MV-4-11 (cell line): ENCODE results near the gene SUN5.
"Not testable (repeated sequence)": the region's sequence is repeated elsewhere in the genome, so short reads cannot be mapped to it uniquely, and the experiment has no call there.

Experiments used
- DNase-seq: peaks from one replicate; lab custom pipeline; 2025; lab: John Stamatoyannopoulos, UW

The SUN5 gene

DNA sequence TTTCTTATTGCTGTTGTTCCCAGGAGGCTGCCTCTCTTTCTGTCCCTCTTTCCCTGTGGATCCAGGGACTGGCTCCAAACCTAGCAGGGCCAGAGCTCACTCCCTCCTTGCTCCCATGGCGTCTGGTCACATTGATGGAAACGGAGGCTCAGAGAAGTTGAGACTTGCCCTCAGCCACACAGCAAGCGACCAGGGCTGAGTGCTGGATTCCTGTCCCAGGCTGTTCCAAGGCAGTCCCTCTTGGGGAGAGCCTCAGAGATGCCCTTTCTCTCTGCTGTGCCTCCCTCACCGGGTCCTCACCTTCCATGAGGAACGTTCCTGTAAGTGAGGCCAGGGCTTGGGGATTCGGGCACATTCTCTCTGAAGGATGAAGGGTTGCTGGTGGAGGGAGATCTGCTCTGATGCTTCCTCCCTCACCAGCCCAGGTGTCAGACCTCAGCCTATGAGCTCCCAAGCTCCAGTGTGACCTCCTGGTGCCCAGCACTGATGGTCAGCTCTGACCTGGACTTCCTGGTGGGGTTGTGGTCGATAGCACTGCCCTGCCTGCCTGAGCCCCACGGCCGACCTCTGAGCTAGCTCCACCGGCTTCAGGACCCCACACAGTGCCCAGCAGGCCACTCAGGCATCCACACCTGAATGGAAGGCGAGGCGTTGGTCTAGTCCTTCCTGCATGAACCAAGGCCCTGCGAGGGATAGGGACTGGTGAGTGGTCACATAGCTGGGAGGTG lies 26.8 kb downstream of the SUN5 start:
- DNase-seq: no peak

DNA sequence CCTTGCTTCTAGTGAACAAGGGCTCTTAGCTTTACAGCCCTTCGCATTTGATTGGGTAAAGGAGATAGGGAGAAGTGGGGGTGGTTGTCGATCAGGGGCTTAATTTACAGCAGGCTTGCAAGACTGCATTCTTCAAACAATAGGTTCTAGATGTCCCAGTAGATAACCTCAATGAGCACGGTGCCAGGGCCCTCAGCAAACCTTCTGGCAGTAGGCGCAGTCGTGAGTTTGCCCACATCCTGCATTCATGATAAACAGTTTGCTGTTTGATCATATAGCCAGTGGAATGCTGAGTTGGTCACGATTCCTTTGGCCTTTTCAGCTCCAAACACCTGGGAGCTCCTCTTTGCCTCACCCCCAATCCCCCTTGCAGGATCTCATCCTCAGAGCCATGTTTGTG lies 27.5 kb downstream of the SUN5 start:
- DNase-seq: no peak

DNA sequence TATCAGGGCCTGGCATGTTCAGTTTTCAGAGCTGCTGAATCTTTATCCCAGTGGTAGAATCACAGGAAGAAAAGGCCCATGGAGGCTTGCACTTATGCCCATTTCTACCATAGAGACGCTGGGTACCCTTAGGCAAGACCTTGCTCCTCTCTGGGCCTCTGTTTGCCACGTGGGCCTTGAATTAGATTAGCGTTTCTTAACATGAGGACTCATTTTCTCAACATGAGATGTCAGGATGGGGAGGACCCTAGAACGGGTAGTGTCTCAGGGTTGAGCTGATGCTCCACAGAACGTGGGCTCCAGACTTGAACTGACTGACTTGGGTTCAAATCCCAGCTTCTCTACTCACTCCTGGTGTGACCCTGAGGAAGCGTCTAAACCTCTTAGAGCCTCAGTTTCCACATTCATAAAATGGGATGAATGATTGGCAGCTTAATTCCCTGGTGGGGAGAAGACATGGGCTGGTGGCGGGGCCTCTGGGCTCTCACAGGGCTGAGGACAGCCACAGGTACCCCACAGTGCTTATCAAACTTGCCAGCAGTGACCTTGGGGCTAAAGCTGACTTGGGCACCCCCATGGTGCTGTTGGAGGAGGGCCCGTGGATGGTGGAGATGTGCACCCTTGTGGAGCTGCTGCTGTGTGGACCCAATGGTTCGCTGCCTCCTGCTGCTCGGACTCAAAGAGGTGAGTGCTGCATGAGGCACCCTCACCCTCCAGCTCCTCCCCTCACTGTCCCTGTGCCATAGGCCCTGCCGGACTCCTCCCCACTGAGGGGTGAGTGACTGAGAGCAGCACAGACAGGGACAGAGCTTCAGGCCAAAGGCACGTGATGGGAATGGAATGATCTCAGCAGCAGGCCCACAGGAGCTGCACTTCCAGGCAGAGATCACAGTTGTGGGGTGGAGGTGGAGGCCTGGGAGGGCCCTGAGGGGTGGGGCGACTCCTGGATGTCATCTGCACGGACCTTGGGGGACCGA lies 28.2 kb downstream of the SUN5 start:
- no peak for DNase-seq

DNA sequence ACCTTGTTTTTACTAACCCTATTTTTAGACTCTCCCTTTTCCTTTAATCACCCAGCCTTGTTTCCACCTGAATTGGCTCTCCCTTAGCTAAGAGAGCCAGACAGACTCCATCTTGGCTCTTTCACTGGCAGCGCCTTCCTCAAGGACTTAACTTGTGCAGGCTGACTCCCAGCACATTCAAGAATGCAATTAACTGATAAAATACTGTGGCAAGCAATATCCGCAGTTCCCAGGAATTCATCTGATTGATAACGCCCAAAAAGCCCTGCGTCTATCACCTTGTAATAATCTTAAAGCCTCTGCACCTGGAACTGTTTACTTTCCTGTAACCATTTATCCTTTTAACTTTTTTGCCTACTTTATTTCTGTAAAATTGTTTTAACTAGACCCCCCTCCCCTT lies 29.1 kb downstream of the SUN5 start:
- DNase-seq: not testable (repeated sequence)

DNA sequence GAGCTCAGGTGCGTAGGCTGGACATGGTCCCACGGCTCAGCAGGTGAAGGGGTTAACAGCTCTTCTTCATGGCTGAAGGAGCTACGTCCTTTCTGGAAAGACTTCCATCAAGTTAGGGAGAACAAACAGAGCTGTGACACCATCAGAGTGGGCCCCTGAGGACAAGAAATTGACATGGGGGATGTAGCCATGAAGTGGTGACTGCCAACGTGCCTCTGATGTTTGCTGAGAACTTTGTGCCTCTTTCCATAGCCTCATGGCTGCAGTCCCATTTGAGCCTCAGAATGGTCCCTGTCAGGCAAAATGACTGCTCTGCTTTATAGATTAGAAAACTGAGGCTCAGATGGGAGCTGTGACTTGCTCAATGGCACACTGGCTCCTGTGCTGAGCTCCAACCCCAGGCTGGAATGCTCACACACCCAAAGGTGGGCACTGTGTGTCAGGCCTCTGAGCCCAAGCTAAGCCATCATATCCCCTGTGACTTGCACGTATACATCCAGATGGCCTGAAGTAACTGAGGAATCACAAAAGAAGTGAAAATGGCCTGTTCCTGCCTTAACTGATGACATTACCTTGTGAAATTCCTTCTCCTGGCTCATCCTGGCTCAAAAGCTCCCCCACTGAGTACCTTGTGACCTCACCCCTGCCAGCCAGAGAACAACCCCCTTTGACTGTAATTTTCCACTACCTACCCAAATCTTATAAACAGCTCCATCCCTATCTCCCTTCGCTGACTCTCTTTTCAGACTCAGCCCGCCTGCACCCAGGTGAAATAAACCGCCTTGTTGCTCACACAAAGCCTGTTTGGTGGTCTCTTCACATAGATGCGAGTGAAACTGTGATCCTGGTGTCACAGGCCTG lies 29.8 kb downstream of the SUN5 start:
- DNase-seq: not testable (repeated sequence)

DNA sequence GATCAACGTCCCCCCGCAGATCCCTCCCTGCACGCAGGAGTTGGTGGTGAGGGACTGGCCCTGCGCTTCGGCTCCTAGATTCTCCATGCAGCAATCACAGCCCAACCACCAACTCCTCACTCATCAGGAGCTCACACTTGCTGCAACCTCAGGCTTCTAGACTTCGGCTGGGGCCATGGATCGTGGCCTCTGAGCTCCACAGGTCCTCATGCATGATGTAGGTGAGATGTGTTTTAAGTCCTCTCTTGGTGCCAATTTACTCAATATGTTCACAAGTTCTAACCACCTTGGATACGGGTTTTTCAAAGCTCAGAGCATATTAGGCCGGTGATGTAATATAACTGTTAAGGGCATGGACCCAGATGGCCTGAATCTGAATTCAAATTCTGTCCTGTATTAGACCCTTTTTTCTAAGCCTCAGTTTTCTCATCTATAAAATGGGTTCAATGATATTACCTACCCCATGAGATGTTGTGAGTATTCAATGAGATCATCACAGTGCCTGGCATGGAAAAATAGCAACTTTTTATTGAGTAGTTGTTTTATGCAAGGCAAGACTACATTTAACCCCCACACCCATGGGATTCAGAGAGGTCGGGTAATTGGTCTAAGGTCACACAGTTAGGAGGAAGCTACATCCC lies 31.0 kb downstream of the SUN5 start:
- DNase-seq: no peak

DNA sequence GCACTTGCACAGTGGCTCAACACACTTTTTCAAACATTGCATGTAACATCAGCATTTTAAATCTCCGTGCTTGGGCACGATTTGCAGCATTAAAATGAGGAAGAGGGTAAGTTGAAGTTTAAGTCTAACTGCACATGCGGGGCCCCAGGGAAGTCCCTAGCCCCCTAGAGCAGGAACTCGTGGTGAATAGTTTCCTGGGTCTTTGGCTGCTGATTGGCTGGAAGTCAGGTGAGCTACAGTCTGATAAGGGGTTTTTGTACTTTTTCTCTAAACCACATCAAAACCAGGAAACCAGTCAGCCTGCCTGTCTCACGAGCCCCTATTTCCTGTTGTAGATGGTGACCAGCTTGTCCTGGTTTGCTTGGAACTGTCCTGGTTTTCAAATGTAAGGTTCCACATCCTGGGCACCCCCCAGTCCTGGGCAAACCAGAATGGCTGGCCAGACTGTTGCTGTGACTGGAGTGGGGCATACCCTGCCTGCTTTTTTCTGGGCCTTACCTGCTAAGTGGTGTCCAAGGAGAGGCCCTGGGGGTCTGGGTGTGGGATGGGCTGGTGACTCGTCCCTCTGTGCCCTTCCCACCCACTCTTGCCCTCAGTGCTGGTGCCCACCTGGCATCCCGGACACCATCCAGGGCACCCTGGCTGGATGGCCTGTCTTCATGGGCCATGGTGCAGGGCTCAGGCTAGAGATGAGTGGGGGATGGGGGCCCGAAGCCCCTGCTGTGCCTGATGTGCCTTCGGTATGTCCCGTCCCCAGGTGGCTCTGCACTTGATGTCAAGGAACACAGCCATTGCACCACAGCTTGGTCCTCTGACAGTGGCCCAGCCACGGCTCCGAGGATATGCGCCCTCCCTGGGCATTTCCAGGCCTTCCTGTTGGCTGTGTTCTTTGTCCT lies 31.8 kb downstream of the SUN5 start:
- peak; percentile 95 for DNase-seq

DNA sequence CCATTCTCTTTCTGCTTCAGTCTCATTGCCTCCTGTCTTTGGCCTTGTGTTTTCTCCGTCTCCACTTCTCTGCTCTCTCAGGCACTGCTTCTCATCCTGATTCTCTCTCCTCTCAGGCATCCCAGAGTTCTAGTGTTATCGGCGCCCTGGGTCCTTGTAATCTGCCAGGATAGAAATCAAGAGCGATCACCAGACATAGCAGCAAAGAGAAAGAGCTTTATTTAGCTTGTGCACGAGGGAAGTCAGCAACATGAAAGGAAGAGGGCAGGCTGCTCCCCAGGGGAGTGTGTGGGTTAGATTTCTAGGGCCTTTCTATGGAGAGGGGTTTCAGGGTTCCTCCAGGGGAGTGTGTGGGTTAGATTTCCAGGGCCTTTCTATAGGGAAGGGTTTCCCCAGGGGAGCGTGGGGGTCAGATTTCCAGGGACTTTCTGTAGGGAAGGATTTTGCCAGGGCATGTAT lies 32.5 kb downstream of the SUN5 start:
- peak; percentile 15 for DNase-seq

DNA sequence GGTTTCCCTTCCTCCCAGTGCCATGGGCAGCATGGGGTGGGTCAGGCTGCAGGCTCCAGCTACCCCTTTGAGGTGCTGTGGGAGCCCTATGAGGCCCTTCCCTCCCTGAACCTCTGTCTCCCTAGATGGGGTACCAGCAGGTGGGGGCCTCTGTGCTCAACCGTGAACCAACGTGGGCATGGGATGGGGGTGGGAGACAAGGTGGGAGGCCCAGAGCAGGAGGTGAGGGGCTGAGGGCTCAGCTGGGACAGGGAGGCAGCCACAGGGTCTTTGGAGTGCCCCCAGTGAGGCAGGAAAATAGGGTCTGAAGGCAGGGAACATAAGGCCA lies 33.3 kb downstream of the SUN5 start:
- no peak for DNase-seq

DNA sequence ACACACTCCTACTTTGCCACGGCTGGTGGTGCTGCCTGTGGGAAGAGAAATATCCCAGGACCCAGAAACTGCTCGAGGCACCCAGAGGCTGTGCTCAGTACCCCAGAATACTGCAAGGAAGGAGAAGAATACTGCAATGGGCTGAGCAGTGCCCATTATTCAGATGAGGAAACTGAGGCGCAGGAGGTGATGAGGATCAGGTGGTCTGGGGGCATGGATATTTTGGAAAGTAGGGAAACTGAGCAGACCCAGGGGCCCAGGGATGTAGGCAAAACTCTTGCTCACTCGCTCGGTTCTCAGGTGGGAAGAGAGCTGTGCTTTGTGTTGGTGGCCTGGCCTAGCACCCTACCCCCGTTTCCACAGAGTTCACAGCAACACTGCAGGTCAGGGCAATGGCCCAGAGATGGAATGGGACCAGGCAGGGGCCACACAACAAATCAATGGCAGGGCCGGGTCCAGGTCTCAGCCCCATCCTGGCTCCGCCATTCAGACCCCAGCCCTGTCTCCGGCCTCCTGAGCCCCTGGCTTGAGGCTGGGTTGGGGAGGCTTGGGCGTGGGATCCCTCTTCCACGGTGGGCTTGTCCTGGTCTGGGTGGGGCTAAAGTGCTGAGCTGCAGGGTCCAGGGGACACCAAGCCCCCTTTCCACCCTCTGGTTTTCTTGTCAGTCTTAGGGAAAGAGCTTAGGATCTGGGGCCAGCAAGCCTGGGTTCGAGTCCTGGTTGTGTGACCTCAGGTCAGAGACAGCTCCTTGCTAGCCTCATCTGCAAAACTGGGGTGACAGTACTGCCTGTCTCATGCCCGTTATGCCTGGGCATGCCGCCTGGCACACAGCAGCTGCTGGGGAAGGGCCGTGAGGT lies 33.9 kb downstream of the SUN5 start:
- no peak for DNase-seq

DNA sequence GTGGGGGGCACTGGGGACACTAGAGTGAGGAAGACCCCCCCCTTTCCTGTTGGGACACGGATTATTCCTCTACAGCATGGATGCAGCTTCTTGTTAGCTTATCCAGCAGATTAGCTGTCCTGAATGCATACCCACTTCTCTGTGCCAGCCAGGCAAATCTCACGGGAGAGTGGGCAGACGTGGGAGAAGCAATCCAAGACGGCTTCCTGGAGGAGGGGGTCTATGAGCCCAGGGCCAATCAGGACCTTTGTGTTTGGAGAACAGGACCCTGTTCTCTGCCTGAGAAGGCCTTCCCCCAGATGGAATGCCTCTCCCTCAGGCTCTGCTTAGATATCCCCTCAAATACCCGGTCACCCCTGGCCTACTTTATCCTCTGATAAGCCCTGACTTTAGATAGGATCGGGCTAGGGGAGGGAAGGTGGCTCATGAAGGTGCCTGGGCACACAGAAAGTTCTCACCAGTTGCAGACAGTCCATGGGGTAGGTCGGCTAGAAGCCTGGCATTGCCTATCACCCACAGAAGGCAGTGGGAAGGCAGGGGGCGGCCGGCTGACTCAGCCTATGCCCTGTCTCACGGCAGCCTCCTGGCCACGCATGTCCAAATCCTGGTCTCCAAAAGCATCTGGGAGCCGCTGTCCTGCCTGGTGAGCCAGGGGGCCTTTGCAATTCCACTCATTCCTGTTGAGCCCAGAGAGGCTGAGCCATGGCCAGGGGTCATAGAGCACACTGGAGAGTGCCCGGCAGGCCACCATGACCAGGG lies 34.7 kb downstream of the SUN5 start:
- no peak for DNase-seq

DNA sequence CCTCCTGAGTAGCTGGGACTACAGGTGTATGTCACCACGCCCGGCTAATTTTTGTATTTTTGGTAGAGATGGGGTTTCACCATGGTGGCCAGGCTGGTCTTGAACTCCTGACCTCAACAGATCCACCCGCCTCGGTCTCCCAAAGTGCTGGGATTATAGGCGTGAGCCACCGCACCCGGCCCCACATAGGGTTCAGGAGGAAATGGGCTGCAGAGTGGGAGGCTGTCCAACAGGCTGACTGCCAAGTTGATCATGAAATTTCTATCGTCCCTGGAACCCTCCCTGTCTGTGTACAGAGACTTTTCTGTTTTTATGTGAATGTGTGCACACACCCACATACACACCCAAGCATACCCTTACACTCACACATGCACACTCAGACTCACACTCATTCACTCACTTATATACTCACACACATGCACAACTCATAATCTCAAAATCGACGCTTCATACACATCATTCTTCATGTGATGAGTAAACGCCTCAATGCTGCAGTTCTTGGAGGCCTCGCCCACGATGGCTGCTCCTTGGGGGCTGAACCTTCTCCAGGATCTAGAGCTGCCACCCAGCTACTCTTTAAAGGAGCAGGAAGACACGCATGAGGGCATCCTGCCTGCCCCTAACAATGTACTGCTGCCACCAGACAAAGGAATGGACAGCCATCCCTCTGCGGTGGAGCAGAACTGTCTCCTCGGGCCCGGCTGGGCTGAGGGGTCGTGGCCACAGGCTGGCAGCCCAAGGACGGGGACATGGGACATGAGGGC lies 35.6 kb downstream of the SUN5 start:
- no peak for DNase-seq

DNA sequence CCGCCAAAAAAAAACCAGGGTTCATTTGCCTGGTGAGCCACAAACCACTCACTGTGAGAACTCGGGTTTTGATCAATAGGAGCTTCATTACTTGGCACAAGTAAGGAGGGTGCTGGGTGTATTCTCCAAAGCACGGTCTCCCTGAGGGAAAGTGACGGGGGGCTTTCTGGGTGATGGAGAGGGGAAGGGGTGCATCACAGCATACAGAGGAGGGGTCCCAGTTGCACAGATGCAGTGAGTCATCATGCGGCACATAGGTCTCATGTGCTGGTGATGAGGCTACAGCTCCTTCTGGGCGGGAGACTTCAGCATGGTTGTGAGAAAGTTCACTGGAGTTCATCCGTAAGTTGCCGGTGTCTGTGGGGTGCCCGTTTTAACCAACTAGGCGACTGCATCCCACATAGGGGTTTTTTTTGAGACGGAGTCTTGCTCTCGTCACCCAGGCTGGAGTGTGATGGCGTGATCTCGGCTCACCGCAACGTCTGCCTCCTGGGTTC lies 36.2 kb downstream of the SUN5 start:
- peak; percentile 9 for DNase-seq

DNA sequence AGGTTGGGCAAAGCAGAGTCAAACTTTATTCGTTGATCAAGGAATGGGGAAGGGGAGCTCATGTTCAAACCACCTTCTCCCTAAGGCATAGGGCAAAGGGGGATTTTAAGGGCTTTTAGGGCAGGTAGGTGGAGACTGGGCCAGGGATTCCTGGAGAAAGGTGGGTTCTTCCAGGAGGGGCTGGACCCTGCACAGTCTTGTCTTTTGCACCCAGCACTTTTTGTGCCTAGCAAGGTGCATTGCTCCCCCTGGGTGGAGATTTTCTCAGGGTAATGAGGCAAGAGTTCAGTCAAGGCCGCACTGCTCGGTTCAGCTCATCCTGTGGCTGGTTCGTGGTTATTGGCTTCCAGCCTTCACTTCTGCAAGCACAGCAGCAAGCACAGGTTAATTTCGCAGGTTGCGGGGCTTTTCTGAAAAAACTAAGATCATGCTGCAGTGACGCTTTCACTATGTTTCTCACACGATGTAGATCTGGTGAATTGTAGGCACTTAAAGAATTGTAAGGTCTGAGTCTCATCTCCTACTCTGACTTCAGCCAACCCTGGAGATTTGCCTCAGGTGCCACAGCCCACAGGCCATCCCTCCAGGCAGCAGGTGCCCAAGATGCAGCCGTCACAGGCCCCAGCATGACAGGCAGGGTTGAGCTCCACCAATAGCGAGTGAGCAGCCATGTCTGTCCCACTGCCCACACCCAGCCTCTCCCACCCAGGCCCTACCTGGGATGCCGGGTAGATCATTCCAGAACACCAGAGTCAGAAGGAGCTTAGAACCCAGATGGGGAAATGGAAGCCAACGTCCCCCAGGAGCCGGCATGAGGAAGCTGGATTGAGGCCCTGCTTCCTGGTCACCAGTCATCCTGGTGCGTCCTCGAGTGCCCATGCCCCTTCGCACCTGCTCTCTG lies 37.1 kb downstream of the SUN5 start:
- peak; percentile 23 for DNase-seq

DNA sequence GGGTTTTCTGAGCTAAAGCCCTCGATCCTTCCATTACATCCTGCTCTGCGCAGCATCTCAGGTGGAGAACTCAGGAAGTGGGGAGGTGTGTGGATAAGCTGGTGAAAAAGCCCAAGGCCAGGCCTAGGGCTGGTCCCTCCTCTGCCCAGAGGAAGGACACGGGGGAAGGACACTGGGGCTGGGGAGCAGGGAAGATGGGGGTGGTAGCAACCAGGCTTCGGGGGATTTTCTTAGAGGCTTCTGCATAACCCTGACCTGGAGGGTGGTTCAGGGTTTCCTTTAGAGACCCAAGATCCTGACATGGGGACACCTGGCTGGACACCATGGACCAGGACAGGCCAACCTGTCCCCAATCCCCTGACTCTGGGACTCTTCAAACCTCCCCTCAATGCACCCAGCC lies 37.9 kb downstream of the SUN5 start:
- no peak for DNase-seq

DNA sequence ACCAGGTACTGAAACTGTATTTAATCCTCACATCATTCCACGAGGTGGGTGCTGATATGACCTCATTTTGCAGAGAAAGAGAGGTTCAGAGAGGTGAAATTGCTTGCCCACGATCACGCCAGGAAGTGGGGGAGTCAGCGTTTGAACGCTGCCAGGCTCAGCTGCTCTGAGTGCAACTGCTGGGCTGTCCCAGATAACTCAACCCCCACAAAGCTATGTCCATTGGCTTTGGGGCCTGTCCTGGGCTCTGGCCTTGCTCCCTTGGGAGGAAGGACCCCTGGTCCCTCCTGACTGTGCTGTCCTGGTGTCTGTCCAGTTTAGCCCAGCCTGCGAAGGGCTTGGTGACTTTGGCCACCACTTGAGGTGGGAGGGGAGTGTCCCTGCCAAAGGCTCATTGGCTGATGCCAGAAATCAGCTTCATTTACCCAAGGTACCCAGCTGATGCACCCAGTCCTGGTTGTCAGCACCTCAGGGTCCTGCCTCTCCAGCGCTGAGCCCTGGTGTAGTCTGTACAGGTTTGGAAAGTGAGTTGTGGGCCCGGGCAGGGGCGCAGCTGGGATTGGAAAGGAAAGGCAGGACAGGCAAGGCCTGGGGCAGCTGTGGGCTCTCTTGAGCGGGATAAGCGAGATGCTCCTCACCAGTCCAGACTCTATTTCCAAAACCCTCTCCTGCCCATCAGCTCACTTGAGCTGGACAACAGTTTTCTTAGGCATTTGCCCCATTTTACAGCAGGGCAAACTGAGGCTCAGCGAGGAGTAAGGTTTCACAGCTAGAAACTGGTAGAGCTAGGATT lies 38.5 kb downstream of the SUN5 start:
- DNase-seq: no peak
